ENCODE results near the gene PRICKLE2. TPM values are rescaled to one million over a fixed set of nuclear protein-coding genes. Genes with fewer than 3 reads are reported as not detected.

Gene PRICKLE2
- total RNA-seq, 2 experiments from 2014 or later: not detected

DNA sequence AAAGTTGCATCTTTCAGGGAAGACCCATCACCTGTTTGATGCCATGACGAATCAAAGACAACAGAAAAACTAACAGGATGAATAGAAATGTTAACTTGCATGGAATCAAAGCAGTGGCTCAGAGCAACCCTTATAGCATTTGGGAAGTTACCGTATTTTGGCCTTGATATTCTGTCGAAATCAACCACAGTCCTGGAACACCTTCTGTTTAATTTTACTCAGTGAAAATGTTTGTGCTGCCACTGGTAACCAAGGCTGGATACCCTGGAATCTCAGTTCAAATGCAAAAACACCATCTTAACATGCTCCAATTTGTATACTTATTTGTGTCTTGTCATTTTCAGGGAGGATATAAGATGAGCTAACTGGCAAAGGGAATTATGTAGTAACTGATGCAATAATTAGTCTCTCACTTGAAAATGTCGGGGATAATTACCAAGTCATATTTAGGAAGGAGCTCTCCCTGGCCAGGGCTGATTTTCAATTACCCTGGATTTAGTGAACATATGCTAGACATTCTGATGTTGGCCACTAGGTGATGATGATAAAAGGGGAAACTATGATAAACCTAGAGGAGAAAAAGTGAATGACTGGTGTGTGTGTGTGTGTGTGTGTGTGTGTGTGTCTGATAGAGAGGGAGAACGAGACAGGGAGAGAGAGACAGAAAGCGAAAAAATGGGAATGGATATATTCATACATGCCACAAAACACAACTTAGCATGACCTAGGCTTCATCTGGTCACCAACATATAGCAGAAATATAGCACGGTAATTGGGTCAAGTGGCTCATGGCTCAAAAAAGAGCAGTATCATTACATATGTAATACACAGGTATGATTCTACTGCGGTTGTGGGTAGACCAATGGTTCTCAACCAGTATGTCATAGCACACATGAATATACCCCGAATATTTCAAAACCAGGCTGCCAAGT, 19.0 kb upstream of the PRICKLE2 start:
- POLR2A ChIA-PET: no interaction called here
- no peaks in the 10 kb centered on the region for H3K4me1 Mint-ChIP-seq
- no peak overlapping the region for H3K4me3 Mint-ChIP-seq
- intact Hi-C loops (cut with DNase I, micrococcal nuclease): loop anchor here in 1 of 2 experiments (10.0 kb wide), 1 partner anchor 59 kb away; no protein-coding TSS in a partner anchor
- peaks cover 5% of the 10 kb centered on the region for H3K27me3 Mint-ChIP-seq
- H3K27ac Mint-ChIP-seq: no peak overlapping the region
- H3K9me3 Mint-ChIP-seq (ENCODE audit: low read depth): no peaks in the 10 kb centered on the region
- ATAC-seq (no peak), DNase-seq (no peak)
- H3K36me3 Mint-ChIP-seq (ENCODE audit: low read depth): no peaks in the 10 kb centered on the region
- CTCF ChIA-PET: no interaction called here

DNA sequence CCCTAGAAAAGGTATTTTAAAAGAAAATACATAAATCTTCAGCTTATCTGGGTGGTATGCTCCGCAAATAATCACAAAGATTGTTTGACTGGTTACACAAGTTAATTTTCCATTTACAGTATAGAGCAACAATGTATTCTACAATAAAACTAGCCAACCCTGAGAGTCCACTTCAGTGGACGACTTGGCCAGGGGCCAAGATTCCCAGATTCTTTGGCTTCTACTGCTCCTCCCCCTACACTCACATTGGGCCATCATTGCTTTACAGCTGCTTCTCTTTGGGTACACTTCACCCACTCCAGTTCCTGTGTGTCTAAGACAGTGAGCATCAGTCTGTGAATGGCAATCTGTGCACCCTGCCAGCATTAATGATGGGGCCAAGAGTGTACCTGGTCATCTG, 17.2 kb upstream of the PRICKLE2 start:
- DNase-seq: no peak
- ChIA-PET POLR2A (no interaction called here), CTCF (interaction anchor here (0.6 kb wide), 1 partner anchor 43 kb away, joined by 3 read pairs; no protein-coding TSS in a partner anchor)
- H3K36me3 Mint-ChIP-seq (ENCODE audit: low read depth): no peaks in the 10 kb centered on the region
- H3K27me3 Mint-ChIP-seq: peaks cover 5% of the 10 kb centered on the region
- no peaks in the 10 kb centered on the region for H3K4me1 Mint-ChIP-seq
- H3K4me3 Mint-ChIP-seq: no peak overlapping the region
- H3K9me3 Mint-ChIP-seq (ENCODE audit: low read depth): no peaks in the 10 kb centered on the region
- intact Hi-C loops (cut with DNase I, micrococcal nuclease): loop anchor here in 1 of 2 experiments (10.0 kb wide), 1 partner anchor 58 kb away; no protein-coding TSS in a partner anchor
- H3K27ac Mint-ChIP-seq: no peak overlapping the region
- no peak for ATAC-seq

DNA sequence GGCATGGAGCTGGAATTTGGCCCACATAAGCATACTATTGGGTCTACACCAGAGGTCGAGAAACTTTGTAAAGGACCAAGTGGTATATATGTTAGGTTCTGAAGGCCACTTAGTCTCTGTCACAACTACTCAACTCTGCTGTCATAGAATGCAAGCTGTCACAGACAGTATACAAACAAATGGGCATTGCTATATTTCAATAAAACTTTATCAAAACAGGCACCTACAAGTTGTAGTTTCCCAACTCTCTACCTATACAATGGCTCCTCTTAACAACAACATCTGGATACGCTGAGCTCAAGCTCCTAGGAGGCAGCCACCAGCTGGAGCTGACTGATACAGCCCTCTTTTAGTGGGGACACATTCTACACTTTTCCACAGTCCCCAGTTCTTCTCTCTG, 15.7 kb upstream of the PRICKLE2 start:
- Mint-ChIP-seq H3K36me3 (ENCODE audit: low read depth) (no peaks in the 10 kb centered on the region), H3K27ac (no peak overlapping the region), H3K9me3 (ENCODE audit: low read depth) (no peaks in the 10 kb centered on the region), H3K4me3 (no peak overlapping the region), H3K4me1 (no peaks in the 10 kb centered on the region), H3K27me3 (peaks cover 5% of the 10 kb centered on the region)
- ChIA-PET CTCF (no interaction called here), POLR2A (no interaction called here)
- intact Hi-C loops (cut with DNase I, micrococcal nuclease): loop anchor here in 1 of 2 experiments (10.0 kb wide), 1 partner anchor 56 kb away; no protein-coding TSS in a partner anchor
- ATAC-seq: no peak
- no peak for DNase-seq

DNA sequence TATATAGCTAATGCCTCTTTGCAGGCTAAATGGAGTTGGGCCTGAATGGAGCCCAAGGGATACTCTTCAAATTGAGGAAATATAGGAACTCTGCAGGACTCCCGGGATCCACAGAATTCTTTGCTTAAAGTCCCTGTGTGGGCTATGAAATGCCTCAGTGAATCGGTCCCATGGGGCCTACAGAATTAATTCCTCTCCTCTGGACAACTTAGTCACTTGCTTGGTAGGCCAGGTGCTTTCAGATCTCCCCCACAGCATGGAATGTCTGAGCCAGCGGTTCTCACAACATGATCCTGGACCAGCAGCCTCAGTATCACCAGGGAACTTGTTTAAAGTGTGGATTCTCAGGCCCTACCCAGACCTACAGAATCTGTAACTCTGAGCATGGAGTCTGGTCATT, 15.1 kb upstream of the PRICKLE2 start:
- intact Hi-C loops (cut with DNase I, micrococcal nuclease): loop anchor here in 1 of 2 experiments (10.0 kb wide), 1 partner anchor 56 kb away; no protein-coding TSS in a partner anchor
- DNase-seq: no peak
- Mint-ChIP-seq H3K4me3 (no peak overlapping the region), H3K27ac (no peak overlapping the region), H3K27me3 (peaks cover 5% of the 10 kb centered on the region), H3K9me3 (ENCODE audit: low read depth) (peaks cover 2% of the 10 kb centered on the region), H3K36me3 (ENCODE audit: low read depth) (no peaks in the 10 kb centered on the region), H3K4me1 (no peaks in the 10 kb centered on the region)
- ChIA-PET POLR2A (no interaction called here), CTCF (no interaction called here)
- no peak for ATAC-seq

DNA sequence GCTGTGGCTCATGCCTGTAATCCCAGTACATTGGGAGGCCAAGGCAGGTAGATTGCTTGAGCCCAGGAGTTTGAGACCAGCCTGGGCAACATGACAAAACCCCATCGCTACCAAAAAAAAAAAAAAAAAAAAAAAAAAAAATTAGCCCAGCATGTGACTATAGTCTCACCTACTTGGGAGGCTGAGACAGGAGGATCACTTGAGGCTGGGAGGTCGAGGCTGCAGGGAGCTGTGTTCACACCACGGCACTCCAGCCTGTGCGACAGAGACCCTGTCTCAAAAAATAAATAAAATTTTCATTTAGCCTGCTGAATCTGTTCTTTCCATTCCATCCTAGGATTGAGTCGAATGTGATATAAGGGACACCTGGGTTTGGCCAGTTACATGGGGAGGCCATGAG, 14.6 kb upstream of the PRICKLE2 start:
- Mint-ChIP-seq H3K27me3 (peaks cover 3% of the 10 kb centered on the region), H3K4me3 (no peak overlapping the region), H3K27ac (no peak overlapping the region), H3K9me3 (ENCODE audit: low read depth) (peaks cover 2% of the 10 kb centered on the region), H3K36me3 (ENCODE audit: low read depth) (no peaks in the 10 kb centered on the region), H3K4me1 (no peaks in the 10 kb centered on the region)
- intact Hi-C loops (cut with DNase I, micrococcal nuclease): loop anchor here in 1 of 2 experiments (10.0 kb wide), 1 partner anchor 55 kb away; no protein-coding TSS in a partner anchor
- ChIA-PET POLR2A (no interaction called here), CTCF (no interaction called here)
- ATAC-seq: no peak
- no peak for DNase-seq

DNA sequence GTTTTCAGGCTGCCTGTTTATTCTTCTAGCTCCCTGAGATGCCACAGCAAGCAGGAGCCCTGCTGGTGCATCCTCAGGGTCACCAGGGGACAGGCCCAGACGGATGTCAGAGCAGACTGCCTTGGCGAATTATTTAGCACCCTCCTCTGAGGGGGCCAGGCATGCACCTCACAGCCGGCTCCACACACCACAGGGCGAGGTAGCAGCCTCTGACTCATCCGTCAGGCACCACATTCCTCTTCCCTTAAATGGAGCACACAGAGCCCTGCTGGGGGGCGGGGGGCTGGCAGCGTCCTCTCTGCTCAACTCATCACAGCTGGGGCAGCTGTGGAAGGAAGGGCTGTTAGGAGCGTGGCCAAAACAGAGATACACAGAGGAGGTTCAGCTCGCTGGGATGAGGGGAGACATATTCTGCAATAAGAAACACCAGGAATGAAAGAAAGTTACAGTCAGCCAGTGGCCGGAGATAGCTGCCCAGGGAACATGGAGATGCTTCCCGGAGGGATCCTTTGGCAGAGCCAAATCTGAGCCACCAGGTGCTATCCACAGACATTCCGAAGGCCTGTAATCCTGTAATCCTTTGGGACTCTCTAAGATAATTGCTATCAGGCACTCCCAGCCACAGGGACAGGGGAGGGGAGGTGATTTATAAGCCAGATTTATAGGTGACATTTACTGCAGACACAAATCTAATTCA, 13.9 kb upstream of the PRICKLE2 start:
- ChIA-PET POLR2A (no interaction called here), CTCF (no interaction called here)
- ATAC-seq: no peak
- Mint-ChIP-seq H3K27ac (no peak overlapping the region), H3K36me3 (ENCODE audit: low read depth) (no peaks in the 10 kb centered on the region), H3K27me3 (no peaks in the 10 kb centered on the region), H3K4me1 (no peaks in the 10 kb centered on the region), H3K9me3 (ENCODE audit: low read depth) (peaks cover 2% of the 10 kb centered on the region), H3K4me3 (no peak overlapping the region)
- intact Hi-C loops (cut with DNase I, micrococcal nuclease): no loop called here
- no peak for DNase-seq

DNA sequence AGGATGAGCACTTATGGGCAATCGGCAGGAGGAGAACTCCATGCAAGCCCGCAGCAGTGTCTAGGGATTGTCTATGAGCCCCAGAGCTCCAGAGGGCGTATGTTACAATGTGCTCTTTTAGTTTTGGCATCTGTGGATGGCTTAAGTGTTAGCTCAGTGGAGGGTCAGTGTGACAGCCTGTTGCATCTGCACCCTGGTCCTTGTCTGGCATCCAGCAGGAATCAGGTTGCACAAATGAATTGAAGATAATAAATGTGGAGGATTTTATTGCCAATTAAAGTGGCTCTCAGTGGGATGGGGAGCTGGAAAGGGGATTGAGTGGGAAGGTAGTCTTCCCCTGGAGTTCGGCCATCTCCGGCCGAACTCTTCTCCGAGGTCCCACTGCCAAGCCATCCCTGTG, 11.8 kb upstream of the PRICKLE2 start:
- H3K27me3 Mint-ChIP-seq: no peaks in the 10 kb centered on the region

DNA sequence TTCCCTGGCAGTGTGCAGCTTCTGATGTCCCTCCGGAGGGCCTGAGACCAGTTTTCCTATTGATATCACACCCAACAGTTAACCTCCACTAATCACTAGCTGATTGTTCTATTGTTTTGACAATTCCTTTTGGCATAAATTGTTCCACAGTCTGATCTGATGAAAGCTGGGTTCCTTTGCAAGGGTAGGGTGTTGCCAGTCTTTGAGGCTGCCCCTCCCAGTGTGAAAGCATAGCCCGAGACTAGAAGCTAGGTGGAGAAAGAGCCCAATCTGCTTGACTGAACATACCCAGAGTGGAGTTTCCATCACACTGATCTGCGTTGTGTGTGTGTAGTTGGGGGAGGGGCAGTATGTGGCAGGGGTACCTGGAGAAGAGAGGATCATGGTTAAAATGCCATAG, 10.3 kb upstream of the PRICKLE2 start:
- Mint-ChIP-seq H3K4me3 (no peak overlapping the region), H3K9me3 (ENCODE audit: low read depth) (peaks cover 2% of the 10 kb centered on the region), H3K4me1 (no peaks in the 10 kb centered on the region), H3K36me3 (ENCODE audit: low read depth) (no peaks in the 10 kb centered on the region), H3K27ac (no peak overlapping the region), H3K27me3 (no peaks in the 10 kb centered on the region)
- intact Hi-C loops (cut with DNase I, micrococcal nuclease): no loop called here
- ATAC-seq: no peak
- POLR2A ChIA-PET: no interaction called here
- CTCF ChIA-PET: interaction anchor here (0.6 kb wide), 1 partner anchor 17 kb away, joined by 3 read pairs; no protein-coding TSS in a partner anchor
- no peak for DNase-seq

More for the DNA sequence above, 11.8 kb upstream of the PRICKLE2 start:
- ATAC-seq: no peak
- H3K9me3 Mint-ChIP-seq (ENCODE audit: low read depth): peaks cover 2% of the 10 kb centered on the region
- ChIA-PET POLR2A (no interaction called here), CTCF (no interaction called here)
- H3K27ac Mint-ChIP-seq: no peak overlapping the region
- H3K36me3 Mint-ChIP-seq (ENCODE audit: low read depth): no peaks in the 10 kb centered on the region
- DNase-seq: no peak
- H3K4me1 Mint-ChIP-seq: no peaks in the 10 kb centered on the region
- intact Hi-C loops (cut with DNase I, micrococcal nuclease): no loop called here
- no peak overlapping the region for H3K4me3 Mint-ChIP-seq

DNA sequence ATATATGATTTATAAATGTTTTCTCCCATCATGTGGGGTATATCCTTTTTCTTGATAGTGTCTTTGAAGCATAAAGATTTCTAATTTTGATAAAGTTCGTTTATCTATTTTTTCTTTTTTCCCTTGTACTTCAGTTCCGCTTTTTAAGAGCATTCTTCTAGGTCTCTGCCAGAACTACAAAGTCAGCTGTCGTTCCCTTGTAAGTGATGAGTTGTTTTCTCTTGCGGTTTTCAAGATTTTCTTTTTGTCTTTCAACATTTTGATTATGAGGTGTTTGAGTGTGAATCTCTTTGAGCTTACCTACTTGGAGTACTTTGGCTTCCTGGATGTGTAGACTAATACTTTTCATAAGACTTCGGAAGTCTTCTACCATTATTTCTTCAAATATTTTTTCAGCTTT, 9.3 kb upstream of the PRICKLE2 start:
- Mint-ChIP-seq H3K27me3 (no peaks in the 10 kb centered on the region), H3K4me3 (no peak overlapping the region), H3K36me3 (ENCODE audit: low read depth) (no peaks in the 10 kb centered on the region), H3K27ac (no peak overlapping the region), H3K9me3 (ENCODE audit: low read depth) (peaks cover 2% of the 10 kb centered on the region), H3K4me1 (no peaks in the 10 kb centered on the region)
- no peak for ATAC-seq
- POLR2A ChIA-PET: no interaction called here
- intact Hi-C loops (cut with DNase I, micrococcal nuclease): no loop called here
- DNase-seq: no peak
- CTCF ChIA-PET: no interaction called here

DNA sequence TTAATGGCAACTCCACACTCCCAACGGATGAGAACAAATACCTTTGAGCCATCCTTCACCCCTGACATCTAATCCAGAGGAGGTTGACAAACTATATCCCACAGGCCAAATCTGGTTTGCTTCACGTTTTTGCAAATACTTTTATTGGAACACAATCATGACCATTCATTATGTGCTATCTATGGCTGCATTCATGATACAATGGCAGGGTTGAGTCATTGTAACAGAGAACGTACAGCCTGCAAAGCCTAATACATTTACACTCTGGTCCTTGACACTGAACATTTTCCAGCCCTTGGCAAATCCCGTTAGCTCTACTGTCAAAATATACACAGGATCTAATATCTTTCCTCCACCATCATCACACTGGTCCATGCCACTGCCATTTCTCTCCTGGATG, 7.6 kb upstream of the PRICKLE2 start:
- ATAC-seq: no peak
- H3K4me1 Mint-ChIP-seq: no peaks in the 10 kb centered on the region
- intact Hi-C loops (cut with DNase I, micrococcal nuclease): no loop called here

DNA sequence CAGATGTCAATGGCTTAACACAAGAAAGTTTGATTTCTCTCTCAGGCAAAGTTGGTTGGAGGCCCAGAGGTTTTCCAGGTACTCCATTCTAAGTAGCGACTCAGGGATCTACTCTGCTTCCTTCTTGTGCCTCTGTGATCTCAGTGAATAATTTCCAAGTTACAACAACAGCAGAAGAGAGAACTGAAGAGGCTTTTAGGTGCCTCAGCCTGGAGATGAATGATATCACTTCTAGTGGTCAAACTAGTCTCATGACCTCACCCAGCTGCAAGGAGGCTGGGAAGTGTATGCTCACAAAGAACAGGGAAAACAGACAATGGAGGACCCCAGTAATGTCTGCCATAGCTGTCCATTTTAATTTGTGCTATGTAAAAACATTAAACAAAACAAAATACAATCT, 4.6 kb upstream of the PRICKLE2 start:
- peaks cover 9% of the 10 kb centered on the region for H3K27me3 Mint-ChIP-seq
- H3K4me3 Mint-ChIP-seq: no peak overlapping the region
- CTCF ChIA-PET: no interaction called here
- no peaks in the 10 kb centered on the region for H3K4me1 Mint-ChIP-seq
- ATAC-seq: no peak
- no peak overlapping the region for H3K27ac Mint-ChIP-seq
- intact Hi-C loops (cut with DNase I, micrococcal nuclease): no loop called here
- H3K36me3 Mint-ChIP-seq (ENCODE audit: low read depth): no peaks in the 10 kb centered on the region
- POLR2A ChIA-PET: no interaction called here
- no peaks in the 10 kb centered on the region for H3K9me3 Mint-ChIP-seq (ENCODE audit: low read depth)
- DNase-seq: no peak

More for the DNA sequence above, 7.6 kb upstream of the PRICKLE2 start:
- H3K9me3 Mint-ChIP-seq (ENCODE audit: low read depth): peaks cover 2% of the 10 kb centered on the region
- no peak overlapping the region for H3K4me3 Mint-ChIP-seq
- no peak overlapping the region for H3K27ac Mint-ChIP-seq
- POLR2A ChIA-PET: no interaction called here
- no peak for DNase-seq
- no peaks in the 10 kb centered on the region for H3K36me3 Mint-ChIP-seq (ENCODE audit: low read depth)
- H3K27me3 Mint-ChIP-seq: no peaks in the 10 kb centered on the region
- CTCF ChIA-PET: no interaction called here

DNA sequence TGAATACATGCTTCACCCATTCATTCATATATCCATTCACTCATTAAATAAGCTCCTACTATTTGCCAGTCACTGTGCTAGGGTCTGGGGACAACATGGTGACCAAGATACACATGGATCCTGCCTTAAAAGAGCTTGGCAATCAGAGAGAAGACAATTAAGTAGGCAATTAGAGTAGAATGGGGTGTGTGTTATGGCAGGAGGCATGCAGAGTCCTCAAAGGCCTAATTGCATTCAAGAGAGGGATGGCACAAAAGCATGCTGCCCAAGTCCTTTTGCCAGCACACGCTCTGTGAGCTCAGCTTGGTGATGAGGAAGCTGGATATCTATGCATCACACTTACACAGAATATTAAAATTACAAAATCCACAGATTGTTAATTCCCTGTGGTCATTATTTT, 2.8 kb upstream of the PRICKLE2 start:
- H3K4me1 Mint-ChIP-seq: no peaks in the 10 kb centered on the region
- H3K4me3 Mint-ChIP-seq: no peak overlapping the region
- intact Hi-C loops (cut with DNase I, micrococcal nuclease): no loop called here
- no peak for ATAC-seq
- CTCF ChIA-PET: no interaction called here
- DNase-seq: no peak
- no peaks in the 10 kb centered on the region for H3K36me3 Mint-ChIP-seq (ENCODE audit: low read depth)
- POLR2A ChIA-PET: no interaction called here
- no peak overlapping the region for H3K27ac Mint-ChIP-seq
- peaks cover 16% of the 10 kb centered on the region for H3K27me3 Mint-ChIP-seq
- H3K9me3 Mint-ChIP-seq (ENCODE audit: low read depth): no peaks in the 10 kb centered on the region
